HL-60/S4 (cell line): ENCODE results near the gene LTK.

Experiments used
- in situ Hi-C: fragments of 300-500 bp; cut with MboI; formaldehyde crosslinking; loops from 2 replicates; pipeline ENCODE4 v1.14.3; 2022; ENCODE audit warnings: low sequenced_read_pairs

The LTK gene

DNA sequence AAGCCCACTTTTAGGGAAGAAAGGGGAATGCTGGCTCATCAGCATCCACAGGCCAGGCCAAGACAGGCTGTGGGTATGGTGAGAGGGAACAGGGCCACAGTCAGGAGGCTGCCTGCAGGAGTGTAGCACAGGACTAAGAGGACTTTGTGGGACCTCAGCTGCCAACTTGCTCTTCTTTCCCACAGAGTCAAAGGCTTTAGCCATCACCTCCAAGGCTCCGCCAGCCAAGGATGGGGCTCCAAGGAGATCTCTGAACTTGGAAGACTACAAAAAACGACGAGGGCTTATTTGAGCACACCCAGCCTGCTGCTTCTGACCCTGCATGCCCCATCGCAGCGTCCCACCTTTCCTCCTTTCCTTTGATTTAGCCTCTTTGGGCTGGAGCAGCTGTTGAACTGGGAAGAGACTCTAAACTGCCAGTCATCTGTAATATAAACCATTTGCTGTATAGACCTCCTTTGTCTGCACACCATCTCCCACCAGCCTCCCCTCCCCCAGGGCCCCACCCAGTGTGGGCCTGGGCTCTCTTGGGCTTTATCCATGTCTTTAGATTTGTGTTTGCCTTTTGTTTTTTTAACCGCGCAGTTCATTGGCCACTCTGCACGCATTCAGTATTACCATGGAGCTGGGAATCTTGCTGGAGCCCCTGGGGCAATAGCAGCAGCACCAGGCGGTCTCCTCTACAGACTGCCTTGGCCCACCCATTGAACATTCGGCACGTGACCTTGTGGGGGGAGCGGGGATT, 33.1 kb downstream of the LTK start:
- in situ Hi-C loops: no loop called here

DNA sequence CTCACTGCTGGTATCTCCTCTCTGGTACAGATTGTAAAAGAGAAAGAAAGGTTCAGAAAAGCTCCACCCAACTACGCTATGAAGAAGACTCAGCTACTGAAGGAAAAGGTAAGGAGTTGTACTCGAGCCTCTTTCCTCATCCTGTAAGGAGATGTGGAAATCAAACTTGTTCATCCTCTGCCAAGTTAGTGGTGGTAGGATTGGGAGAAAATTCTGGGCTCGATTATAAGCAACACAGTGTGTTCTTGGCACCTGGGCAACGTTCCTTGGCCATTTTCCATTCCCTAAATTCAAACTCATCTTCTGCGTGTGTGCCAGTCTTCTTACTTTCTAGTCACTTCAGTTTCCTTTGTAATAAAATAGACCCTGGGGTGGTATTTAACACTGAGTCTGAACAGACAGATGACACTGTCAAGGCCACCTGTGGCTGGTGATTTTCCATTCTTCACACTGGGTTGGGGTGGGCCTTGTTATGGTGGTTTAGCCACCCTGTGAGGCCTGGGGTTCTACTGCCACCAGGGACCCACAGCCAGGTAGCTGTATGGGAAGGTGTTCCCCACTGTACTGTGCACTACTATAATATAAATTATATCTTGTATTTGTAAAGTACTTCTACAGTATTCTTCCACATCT, 37.1 kb downstream of the LTK start:
- in situ Hi-C loops: no loop called here

DNA sequence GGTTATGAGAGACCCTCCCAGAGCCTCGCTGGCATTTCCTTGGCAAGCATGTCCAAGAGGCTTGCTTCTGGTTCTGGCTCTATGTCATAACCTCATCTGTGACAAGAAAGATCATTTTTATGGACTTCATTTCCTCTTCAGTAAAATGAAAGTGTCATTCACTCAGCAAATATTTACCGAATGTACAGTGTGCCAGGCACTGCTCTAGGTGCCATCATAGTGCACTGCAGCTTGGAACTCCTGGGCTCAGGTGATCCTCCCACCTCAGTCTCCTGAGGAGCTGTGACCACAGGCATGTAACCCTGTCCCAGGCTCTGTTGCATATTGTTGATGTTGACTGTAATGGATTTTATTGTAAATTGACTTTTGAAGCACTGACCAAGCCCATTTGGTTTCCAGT, 38.7 kb downstream of the LTK start:
- in situ Hi-C loops: loop anchor here (25.0 kb wide), 1 partner anchor 337 kb away; no protein-coding TSS in a partner anchor

DNA sequence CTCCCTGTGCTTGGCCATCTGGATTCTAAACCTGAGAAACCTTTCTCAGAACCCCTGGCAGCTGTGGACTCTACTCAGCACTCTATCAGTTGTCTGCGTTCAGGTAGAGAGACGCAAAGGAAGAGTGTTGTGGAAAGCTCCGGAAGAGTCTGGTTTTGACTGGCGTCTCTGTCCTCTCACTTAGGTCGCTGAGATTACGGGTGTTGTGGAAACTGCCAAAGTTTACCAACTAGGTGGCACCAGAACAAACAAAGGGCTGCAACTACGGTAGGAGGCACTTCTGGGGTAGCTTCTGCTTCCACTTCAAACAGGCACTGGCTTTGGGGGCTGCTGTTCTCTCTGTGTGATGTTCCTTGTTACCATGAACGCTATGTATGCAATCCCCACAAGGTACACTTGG, 39.2 kb downstream of the LTK start:
- in situ Hi-C loops: loop anchor here (25.0 kb wide), 1 partner anchor 338 kb away; no protein-coding TSS in a partner anchor

DNA sequence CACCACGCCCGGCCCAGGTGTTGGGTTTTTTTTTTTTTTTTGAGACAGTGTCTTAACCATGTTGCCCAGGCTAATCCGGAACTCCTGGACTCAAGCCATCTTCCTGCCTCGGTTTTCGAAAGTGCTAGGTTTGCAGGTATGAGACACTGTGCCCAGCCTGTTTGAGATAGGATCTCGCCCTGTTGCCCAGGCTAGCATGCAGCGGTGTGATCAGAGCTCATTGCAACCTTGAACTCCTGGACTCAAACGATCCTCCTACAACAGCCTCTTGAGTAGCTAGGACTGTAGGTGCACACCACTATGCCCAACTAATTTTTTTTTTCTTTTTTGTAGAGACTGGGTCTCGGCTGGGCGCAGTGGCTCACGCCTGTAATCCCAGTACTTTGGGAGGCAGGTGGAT, 40.2 kb downstream of the LTK start:
- in situ Hi-C loops: loop anchor here (25.0 kb wide), 1 partner anchor 339 kb away; no protein-coding TSS in a partner anchor

DNA sequence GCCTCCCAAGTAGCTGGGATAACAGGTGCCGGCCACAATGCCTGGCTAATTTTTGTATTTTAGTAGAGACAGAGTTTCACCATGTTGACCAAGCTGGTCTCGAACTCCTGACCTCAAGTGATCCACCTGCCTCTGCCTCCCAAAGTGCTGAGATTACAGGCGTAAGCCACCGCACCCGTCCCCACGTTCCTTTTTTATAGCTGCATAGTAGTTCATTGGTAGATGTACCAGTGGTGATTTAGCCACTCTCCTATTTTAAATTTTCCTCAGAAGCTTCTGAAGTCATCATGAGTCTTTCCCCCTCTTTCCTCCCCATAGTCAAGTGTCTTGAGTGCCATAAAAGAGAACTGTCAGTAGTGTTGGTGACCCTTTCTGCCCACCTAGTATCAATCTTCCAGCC, 44.0 kb downstream of the LTK start:
- in situ Hi-C loops: loop anchor here (25.0 kb wide), 1 partner anchor 343 kb away; no protein-coding TSS in a partner anchor

DNA sequence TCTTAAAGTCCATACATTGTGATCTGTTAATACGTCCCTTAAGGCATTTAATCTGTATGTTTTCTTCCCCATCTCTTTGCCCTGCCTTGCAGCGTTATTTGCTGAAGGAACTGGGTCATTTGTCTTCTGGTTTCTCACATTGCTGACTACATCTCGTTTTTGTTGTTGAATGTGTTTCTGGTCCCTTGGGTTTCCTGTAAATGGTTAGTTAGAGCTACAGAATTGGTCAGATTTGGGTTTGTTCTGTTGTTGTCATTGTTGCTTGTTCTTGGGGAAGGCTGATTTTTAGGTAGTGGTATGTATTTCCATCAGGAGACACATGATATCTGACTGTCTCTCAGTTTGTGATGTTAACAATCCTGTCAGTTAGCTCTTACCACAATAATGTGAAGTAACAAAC, 46.9 kb downstream of the LTK start:
- in situ Hi-C loops: loop anchor here (25.0 kb wide), 1 partner anchor 346 kb away; no protein-coding TSS in a partner anchor

DNA sequence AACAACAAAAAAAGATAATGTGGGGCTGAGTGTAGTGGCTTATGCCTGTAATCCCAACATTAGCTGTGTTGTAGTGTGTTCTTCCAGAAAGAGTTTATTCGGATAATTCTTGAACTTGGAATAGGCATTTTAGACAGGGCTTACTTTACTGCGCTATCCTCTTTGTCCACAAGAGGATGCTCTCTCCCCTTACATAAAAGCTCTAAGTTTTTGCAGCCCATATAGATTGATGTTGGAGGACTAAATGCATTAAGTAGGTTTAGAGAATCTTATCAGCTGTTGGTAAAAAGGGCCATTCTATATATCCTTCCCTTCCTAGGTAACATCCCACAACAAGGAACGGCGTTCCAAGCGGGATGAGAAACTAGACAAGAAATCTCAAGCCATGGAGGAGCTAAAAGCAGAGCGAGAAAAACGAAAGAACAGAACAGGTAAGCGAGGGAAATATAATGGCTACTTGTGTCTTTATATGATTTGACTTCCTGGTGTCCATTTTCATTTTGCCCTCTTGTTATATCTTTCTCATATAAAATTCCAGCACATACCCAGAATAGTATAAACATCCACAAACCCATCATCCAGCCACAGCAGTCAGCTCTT, 47.7 kb downstream of the LTK start:
- in situ Hi-C loops: loop anchor here (25.0 kb wide), 1 partner anchor 346 kb away; no protein-coding TSS in a partner anchor

DNA sequence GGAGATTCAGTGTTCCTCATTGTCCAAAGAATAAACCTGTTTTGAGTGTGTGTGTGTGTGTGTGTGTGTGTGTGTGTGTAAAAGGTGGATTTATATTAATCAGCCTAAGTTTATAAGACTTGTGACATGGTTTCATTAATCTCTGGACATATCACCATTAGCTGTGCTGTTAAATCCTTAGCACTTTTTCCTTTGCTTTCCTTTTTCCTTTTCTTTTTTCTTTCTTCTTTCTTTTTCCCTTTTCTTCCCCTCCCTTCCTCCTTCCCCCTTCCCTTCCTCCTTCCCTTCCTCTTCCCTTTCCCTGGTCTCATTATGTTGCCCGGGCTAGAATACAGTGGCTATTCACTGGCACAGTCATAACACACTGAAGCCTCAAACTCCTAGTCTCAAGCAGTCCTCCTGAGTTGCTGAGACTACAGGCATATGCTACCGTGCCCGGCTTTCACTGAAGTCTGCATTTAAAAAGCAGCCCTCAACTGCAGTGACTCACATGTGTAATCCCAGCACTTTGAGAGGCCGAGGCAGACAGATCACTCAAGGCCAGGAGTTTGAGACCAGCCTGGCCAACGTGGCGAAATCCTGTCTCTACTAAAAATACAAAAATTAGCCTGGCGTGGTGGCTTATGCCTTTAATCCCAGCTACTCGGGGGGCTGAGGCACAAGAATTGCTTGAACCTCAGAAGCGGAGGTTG, 48.6 kb downstream of the LTK start:
- in situ Hi-C loops: loop anchor here (25.0 kb wide), 1 partner anchor 347 kb away; no protein-coding TSS in a partner anchor

DNA sequence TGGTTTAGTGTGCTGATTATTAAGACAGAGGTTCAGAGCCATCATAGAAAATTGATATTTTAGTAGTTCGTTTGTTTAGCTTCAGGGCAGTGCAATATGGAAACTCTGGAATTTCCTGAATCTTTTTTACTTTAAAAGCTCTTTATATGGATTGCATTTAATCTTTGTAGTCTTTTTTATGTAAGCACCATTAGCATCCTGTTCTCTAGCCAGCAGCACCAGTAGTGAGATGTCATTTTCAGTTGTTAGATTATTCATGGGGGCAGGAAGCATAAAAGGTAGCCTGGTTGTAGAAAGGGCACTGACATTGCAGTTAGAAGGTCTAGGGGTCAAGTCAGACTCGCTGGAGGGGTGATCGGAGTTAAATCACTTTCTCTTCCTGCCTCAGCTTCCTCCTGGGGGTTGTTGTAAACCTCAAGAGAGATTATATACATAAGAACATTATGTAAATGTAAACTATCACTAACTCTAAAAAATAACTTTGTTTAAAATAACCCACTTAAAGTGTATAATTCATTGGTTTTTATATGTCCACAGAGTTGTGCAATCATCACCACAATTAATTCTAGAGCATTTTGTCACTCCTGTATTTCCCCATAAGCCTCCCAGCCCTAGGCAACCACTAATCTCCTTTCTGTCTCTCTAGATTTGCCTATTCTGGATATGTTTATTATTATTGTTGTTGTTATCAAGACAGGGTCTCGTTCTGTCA, 51.4 kb downstream of the LTK start:
- in situ Hi-C loops: loop anchor here (25.0 kb wide), 1 partner anchor 350 kb away; no protein-coding TSS in a partner anchor
